LNCaP clone FGC (cell line): ENCODE results near the gene FRMPD4.
A peak's percentile ranks its signal among the peaks of the same experiment; 100 is the strongest.

Experiments
- DNase-seq: peaks from one replicate; pipeline ENCODE4 v3.0.0-alpha.2; 2011; ENCODE audit warnings: low read depth
- H3K4me3 ChIP-seq: 2 replicates; pipeline ENCODE4 v1.5.1; 2011; ENCODE audit warnings: mild to moderate bottlenecking, low read depth, low read length, control low read depth
- TF ChIP-seq, protein P1 (sequence below): IDR thresholded peaks from 2 replicates; pipeline ENCODE4 v1.5.1; 2012; ENCODE audit warnings: mild to moderate bottlenecking; ENCODE audit not compliant: control insufficient read depth, insufficient read depth; ENCODE audit errors: extremely low read depth

FRMPD4 gene

DNA sequence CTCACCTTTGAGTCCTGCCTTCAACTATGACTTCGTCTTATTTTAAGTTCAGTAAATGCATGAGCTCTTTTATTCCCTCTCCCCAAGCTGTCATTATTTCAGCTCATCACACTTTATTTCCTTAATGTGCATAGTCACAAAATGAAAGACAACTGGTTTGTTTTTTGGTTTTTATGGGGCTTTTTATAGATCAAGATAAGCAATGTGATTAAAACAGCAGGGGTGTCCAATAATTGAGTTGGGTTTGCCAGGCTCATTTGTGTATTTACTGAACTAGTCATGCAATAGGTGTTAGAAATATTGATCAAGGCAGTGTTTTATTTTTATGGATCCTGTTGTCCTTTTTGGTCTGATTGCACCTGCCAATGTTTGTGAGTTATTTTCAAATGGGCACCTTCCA lies 102.2 kb downstream of the FRMPD4 start:
- DNase-seq: peak; percentile 27
- TF ChIP-seq, protein P1, sequence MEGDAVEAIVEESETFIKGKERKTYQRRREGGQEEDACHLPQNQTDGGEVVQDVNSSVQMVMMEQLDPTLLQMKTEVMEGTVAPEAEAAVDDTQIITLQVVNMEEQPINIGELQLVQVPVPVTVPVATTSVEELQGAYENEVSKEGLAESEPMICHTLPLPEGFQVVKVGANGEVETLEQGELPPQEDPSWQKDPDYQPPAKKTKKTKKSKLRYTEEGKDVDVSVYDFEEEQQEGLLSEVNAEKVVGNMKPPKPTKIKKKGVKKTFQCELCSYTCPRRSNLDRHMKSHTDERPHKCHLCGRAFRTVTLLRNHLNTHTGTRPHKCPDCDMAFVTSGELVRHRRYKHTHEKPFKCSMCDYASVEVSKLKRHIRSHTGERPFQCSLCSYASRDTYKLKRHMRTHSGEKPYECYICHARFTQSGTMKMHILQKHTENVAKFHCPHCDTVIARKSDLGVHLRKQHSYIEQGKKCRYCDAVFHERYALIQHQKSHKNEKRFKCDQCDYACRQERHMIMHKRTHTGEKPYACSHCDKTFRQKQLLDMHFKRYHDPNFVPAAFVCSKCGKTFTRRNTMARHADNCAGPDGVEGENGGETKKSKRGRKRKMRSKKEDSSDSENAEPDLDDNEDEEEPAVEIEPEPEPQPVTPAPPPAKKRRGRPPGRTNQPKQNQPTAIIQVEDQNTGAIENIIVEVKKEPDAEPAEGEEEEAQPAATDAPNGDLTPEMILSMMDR: no peak
- no peak overlapping the region for H3K4me3 ChIP-seq

DNA sequence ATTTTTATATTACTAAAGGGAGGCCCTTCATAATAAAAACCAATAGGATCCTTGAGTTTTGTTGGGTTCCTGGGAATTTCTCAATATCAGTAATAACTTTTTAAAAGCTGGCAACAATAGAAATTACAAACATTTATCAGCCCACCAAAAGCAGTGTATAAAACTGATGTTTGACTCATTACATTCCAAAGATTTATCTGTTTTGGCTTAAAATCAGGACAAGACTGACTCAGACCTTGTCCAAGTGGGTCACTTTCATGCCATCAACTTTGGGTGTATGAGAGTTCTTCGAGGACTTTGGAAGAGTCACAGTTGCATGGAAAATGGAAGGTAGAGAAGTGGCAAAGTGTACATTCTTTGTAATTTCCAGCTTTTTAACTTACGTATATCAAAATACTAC lies 102.8 kb downstream of the FRMPD4 start:
- no peak overlapping the region for H3K4me3 ChIP-seq
- TF ChIP-seq, protein P1: no peak
- no peak for DNase-seq

DNA sequence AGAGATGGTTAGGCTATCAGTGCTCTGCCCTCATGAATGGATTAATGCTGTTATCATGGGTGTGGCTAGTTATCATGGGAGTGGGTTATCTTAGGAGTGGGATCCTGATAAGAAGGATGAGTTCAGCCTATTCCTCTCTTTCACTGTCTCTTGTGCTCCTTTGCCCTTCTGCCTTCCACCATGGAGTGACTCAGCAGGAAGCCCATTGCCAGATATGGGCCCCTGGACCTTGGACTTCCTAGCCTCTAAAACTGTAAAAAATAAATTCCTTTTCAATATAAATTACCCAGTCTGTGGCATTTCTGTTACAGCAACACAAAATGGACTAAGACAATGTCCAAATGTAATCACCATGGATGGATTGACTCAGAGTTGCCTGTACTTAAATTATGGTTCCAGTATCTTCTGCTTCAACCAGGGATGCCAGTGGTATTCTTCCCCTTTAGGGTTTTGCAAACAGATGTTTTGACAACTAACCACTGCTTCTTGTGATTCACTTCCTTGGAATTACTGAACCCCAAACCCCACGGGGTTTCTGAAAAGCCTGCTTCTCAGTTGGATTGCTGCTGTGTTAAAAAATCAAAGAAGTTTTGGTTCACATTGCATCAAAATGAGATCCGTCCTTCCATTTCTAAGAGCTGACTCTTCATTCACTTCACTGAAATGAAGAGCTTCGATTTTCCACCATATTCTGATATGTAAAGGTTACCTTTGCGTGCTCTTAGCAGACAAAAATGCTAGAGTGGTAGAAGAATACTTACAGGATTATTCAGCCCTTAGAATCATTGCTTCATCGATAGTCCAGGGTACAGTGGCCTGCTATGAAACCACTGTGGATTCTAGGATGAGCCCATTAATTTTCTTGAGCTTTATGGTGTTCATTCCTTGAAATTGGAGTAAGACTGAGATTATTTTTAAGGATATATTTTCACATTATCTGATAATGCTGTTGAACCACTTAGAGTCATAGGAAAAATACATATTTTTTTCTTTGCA lies 107.7 kb downstream of the FRMPD4 start:
- DNase-seq: no peak
- TF ChIP-seq, protein P1: no peak
- no peak overlapping the region for H3K4me3 ChIP-seq

DNA sequence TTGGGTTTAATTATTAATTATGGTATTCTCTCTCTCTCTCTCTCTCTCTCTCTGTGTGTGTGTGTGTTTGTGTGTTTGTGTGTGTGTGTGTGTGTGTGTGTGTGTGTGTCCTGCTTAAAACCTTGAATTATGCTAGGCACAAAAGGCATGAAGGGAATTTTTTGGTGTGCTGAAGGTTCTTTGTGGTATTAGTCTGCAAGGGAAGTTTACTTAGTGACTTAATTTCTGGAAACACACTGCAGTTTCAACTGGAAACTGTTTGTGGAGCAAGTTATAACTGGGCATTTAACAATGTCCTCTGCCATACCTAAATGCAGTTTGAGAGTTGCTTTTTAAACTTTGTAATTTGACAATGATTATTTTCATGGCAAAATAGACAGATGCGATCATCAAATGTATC lies 111.7 kb downstream of the FRMPD4 start:
- TF ChIP-seq, protein P1: no peak
- no peak overlapping the region for H3K4me3 ChIP-seq
- no peak for DNase-seq

DNA sequence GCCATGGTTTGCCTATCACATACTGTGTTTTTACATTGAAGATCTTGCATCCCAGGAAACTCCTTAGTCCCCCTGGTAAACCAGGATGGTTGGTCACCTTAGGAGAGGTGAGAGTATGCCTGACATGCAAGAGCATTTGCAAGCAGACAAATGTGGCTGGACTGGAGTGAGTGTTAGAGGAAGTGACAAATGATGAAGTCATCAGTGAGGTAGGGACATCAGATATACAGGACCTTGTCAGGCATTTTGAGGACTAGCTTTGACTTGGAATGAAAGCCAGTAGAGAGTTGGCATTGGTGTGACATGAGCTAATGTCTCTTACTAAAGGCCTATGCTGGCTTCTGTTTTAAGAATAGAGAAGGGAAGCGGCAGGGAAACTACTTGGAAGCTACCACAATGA lies 124.9 kb downstream of the FRMPD4 start:
- no peak for DNase-seq
- TF ChIP-seq, protein P1: no peak

DNA sequence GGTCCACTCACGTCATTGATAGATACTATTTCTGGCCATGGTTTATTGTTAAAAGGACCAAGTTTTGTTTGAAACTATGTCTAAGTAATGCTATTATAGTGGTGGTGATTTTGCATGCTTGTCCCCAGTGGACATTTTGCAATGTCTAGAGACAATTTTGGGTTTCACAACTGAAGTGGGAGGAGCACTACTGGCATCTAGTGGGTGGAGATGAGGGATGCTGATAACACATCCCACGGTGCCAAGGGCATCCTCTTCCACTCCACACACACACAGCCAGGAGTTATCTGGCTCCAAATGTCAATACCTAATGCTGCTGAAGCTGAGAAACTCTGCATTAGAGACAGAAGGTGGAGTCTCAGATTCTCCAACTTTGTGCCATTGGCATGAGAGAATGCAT lies 131.2 kb downstream of the FRMPD4 start:
- H3K4me3 ChIP-seq: no peak overlapping the region
- no peak for DNase-seq
- TF ChIP-seq, protein P1: 0 out of 2 replicates have a peak, but pooled peaks have one; percentile 3

More for the DNA sequence above, 124.9 kb downstream of the FRMPD4 start:
- no peak overlapping the region for H3K4me3 ChIP-seq
